Hippocampal formation (tissue), 2 donors: Measurements from ENCODE around the gene KLHL29.
A peak's percentile ranks its signal among the peaks of the same experiment; 100 is the strongest.
"Not testable (repeated sequence)": the region's sequence is repeated elsewhere in the genome, so short reads cannot be mapped to it uniquely, and the experiment has no call there.

Experiments used
- DNase-seq, 2 donors: peaks; one replicate each; lab custom pipeline; 2025; lab: John Stamatoyannopoulos, UW

The KLHL29 gene

GRCh38 chr2:23373666-23374065 lies 11.3 kb upstream of the KLHL29 start:
- DNase-seq, result no peak

GRCh38 chr2:23375448-23375847 lies 9.5 kb upstream of the KLHL29 start:
- DNase-seq, result no peak

- DNase-seq, result no peak
Measured at GRCh38 chr2:23376075-23376474, 8.9 kb upstream of the KLHL29 start.

GRCh38 chr2:23376972-23377371 lies 8.0 kb upstream of the KLHL29 start:
- DNase-seq, result no peak

- DNase-seq, result no peak
Measured at GRCh38 chr2:23377771-23378170, 7.2 kb upstream of the KLHL29 start.

DNA sequence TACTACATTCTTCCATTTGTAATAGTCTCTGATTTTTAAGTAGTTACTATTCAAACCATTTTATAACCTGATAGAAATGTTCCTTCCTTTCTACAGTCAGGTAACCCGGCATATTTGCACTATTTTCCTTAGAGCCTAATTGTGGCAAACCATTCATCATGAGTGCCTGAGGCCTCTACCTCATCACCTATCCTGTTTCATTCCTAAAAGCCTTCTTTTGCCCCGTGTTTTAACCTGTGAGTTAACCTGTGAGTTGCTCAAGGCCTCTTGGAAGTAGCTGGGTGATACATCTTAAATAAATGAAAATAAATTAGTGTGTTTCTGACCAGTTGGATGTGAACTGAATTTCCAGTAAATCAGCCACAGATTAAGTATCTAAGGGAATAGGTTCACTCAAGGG lies 6.5 kb upstream of the KLHL29 start:
- DNase-seq, result no peak

DNA sequence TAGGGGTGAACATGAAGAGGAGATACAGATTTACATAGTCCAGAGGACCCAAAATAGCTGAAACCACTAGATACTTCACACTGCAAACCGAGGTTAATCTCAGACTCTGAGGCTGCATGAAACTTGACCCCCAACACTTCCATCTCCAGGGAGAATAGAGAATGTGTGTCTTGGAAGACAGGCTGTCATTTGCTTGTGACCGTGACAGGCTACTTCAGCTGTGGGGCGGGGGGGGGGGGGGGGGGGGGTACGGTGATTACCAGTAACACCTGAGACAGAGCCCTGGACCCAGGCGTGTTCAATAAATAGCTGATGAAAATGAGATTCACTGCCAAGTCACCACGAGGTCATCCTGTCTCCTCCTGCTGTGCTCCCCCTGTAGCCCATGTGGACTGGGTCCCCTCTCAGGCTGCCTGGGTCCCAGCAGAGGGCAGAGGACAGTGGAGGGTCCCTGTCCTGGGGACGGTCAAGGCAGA lies 5.7 kb upstream of the KLHL29 start:
- DNase-seq, result no peak

DNA sequence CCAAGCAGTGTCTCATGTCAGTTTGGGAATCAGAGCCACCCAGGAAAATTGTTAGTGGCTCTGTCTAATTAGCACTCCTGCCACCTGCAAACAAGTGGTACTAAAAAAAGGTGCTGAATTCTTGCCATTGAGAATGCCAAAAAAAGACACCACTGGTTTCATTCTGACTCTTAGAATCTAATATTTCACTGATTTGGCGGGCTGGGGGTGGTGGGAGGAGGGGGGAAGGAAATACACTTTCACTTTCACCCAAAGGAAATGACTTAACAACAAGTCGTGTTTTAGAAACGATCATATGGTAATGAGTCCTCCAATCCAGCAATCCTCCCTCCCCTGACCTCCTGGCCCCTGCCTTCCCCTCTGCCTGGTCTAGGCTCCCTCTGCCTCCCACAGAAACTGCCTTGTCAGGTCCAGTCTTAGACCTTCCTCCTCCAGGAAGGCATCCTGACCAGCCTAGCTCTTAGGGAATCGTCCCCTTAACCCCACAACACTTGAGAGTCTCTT lies 4.4 kb upstream of the KLHL29 start:
- no peak for DNase-seq

GRCh38 chr2:23381084-23381483 lies 3.9 kb upstream of the KLHL29 start:
- no peak for DNase-seq

- no peak for DNase-seq
Measured at GRCh38 chr2:23381485-23381884, 3.5 kb upstream of the KLHL29 start.

DNA sequence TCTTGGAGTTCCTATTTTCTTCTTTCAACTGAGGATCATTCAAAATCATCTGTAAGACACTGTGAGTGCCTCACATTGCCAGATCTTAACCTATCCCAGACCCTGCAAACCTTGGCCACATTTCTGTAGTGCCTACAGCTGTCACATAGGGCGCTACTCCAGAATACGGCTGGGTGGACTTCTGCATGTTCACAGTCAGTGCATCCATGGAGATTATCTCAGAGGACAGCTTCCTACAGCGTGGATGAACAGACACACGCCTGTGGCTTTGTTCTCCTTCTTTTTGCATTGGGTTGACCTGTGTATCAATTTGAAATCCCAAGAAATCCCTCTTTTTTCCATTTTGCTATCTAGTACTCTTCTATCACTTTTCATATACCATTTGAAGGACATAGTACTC lies 1.9 kb upstream of the KLHL29 start:
- no peak for DNase-seq

DNA sequence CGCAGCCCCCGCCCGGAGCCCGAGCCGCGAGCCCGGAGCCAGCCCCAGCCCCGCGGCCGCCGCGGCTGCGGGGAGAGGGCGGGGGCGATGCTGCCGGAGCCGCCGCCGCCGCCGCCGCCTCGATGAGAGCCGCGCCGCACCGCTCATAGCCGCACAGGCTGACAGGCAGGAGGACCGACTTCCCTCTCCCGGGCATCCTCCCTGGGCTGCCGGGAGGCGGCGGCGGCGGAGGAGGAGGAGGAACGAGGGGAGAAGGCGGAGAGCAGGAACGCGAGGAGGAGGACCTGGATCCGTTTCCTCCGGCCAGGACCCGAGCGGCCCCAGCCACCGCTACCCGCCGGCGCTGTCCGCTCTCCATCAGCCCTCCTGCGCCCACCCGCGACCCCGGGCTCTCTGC lies 370 bp downstream of the KLHL29 start:
- peak in 1 of 2 donors; percentile 45 for DNase-seq

GRCh38 chr2:23385748-23386338 lies 864 bp downstream of the KLHL29 start:
- no peak for DNase-seq

DNA sequence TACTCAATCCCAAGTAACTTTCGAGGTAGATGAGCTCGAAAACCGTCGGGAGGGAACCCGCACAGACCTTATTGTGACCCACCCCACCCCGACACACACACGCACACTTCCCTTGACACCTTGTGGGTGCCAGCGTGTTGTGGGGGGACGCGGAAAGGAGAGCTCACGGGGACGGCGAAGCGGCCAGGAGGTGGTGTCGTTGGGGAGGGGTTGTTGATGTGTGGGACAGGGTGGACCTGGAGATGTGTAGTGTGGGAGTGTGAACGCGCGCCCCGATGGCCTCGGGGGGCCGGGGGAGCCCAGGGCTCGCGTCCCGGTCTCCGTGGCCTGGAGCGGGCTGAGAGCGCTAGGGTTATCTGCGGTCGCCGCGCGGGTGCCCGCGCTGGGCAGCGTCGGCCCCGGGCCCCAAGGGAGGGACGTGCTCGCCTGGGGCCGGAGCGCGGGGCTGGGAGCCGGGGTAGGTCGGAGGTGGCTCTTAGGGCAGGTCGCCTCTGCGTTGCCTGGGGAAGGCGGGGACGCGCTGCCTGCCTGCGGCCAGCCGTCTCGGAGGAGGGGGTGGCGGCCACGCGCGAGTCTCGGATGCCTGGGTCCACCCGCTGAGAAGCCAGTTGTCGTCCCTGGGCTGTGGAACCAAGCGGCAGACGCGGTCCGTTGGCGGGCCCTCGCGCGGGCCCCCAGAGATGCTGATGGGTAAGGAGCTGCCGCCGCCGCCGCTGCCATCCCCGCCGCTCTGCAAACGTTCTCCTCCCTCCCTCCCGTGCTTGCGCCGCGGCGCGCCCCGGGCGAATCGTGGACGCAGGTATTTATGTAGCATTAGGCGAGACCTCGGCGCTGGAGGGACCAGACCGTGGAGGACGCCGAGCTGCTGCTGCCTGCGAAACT lies 1.6 kb downstream of the KLHL29 start:
- no peak for DNase-seq

- DNase-seq, result no peak
Measured at GRCh38 chr2:23387221-23387550, 2.2 kb downstream of the KLHL29 start.

DNA sequence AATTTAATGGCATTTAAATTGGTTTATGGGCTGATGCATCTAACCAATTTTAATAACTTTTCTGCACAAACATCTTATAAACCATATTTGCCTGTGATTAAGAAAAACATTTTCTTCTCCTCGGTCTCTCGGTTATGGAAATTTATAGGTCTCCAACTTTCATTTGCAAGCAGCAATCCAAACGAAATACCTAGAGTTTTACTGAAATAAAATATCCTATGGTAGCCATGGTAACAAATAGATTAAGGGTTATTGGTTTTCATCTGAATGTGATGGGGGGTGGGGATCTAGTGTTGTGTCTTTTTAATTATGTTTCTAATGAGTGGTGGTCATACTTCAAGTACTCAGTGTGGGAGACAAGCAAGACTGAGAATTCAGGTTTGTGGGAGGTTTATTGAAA lies 2.9 kb downstream of the KLHL29 start:
- DNase-seq, result no peak

- DNase-seq, result no peak
Measured at GRCh38 chr2:23388294-23388693, 3.3 kb downstream of the KLHL29 start.

- no peak for DNase-seq
Measured at GRCh38 chr2:23388756-23389514, 4.0 kb downstream of the KLHL29 start.

GRCh38 chr2:23390152-23390551 lies 5.2 kb downstream of the KLHL29 start:
- no peak for DNase-seq

DNA sequence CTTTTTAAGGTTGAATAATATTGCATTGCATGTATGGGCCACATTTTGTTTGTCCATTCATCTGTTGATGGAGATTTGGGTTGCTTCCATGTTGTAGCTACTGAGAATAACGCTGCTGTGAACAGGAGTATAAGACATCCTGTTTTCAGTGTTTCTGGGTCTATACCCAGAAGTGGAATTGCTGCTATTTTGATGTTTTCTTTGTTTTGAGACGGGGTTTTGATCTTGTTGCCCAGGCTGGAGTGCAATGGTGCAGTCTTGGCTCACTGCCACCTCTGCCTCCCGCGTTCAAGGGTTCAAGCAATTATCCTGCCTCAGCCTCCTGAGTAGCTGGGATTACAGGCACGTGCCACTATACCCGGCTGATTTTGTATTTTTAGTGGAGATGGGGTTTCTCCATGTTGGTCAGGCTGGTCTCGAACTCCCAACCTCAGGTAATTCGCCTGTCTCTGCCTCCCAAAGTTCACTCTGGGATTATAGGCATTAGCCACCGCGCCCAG lies 6.3 kb downstream of the KLHL29 start:
- DNase-seq, result not testable (repeated sequence)

GRCh38 chr2:23393722-23394121 lies 8.7 kb downstream of the KLHL29 start:
- DNase-seq, result no peak

DNA sequence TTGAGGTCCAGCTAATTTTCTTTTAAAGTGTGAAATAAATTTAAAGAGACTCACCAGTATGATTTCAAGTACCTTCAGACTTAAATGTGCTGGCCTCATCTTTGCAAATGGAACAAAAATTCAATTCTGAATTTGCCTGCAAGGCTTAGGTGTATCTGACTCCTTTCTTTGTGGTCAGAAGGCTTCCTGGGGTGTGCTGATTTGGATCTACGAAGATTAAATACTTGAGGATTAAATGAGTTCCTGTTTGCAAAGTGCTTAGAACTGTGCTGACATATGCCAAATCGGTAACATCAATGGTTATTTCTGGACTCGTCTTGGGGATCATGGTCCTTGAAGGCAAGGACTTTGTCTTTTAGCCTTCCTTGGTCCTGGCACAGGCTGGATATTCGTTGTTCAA lies 9.7 kb downstream of the KLHL29 start:
- no peak for DNase-seq
